ENCODE measurements around the gene ALX4. TPM values are rescaled to one million over a fixed set of nuclear protein-coding genes. Genes with fewer than 3 reads are reported as not detected.
A peak's percentile ranks its signal among the peaks of the same experiment; 100 is the strongest.

Gene ALX4
- total and polyA plus RNA-seq, 9 of the 15 experiments (the other 6 are each of a cell fraction or from before 2014, with no cell fraction given) = 0.07 to 1.2 (median 0.33) TPM

DNA sequence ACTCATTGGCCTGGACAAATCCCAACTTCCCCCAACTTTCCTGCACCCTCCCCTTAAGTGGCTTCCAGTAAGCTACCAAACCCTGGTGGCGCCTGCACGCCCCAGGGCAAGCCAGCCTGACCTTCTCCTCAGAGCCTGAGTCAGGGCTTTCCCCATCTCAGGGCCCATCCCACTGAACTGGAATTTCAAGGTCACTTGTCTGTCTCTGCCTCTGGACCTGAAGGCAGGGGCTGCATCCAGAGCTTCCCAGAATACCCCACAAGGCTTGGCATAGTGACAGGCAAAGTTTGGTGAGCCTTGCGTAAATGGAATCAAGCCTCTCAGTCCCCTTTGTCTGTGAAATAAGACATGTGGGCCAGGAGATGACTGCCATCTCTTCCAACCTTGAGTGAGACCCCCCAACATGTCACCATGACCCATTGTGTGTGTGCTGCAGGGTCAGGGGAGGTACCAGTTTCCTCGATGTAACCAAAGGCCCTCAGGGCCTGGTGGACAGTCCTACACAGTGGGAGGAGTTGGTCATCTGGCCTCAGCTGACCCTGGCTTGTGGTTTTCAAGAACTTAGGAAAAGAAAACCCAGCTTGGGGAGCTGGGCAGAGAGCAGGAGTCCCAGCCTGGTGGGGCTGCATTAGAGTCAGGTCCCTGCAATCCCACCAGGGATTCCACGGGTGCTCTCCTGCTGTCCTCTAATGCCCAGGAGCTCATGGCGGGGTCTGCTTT is 8.9 kb downstream of the ALX4 start (continued):
- no peak for TF ChIP-seq MNT (conservative IDR thresholded peaks at IDR 0.05)

GRCh38 chr11:44298862-44299261 is 11.1 kb downstream of the ALX4 start:
- no peaks in the 10 kb centered on the region for H3K79me2 ChIP-seq (ENCODE audit: control insufficient read depth, insufficient read depth, low read length)
- TF ChIP-seq, protein P1, sequence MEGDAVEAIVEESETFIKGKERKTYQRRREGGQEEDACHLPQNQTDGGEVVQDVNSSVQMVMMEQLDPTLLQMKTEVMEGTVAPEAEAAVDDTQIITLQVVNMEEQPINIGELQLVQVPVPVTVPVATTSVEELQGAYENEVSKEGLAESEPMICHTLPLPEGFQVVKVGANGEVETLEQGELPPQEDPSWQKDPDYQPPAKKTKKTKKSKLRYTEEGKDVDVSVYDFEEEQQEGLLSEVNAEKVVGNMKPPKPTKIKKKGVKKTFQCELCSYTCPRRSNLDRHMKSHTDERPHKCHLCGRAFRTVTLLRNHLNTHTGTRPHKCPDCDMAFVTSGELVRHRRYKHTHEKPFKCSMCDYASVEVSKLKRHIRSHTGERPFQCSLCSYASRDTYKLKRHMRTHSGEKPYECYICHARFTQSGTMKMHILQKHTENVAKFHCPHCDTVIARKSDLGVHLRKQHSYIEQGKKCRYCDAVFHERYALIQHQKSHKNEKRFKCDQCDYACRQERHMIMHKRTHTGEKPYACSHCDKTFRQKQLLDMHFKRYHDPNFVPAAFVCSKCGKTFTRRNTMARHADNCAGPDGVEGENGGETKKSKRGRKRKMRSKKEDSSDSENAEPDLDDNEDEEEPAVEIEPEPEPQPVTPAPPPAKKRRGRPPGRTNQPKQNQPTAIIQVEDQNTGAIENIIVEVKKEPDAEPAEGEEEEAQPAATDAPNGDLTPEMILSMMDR (IDR thresholded peaks at IDR 0.05 in 2 of 3, conservative IDR thresholded peaks at IDR 0.05 in 1 of 3; ENCODE audit: insufficient read depth in 2 of 3, low read depth in 1 of 3, low read length in 3 of 3) = peak; percentile 10 to 32 (median 31); a peak in 1 of 6 replicates
- TF ChIP-seq SRF (CRISPR knock-in tag; IDR thresholded peaks at IDR 0.05) (no peak), ZZZ3 (IDR thresholded peaks at IDR 0.05) (no peak), ZNF24 (IDR thresholded peaks at IDR 0.05) (0 out of 2 replicates have a peak, but pooled peaks have one; percentile 35), ZNF695 (CRISPR knock-in tag; IDR thresholded peaks at IDR 0.05) (no peak), SAFB (IDR thresholded peaks at IDR 0.05; ENCODE audit: borderline replicate concordance, low read depth, low read length) (no peak), RBM25 (IDR thresholded peaks at IDR 0.05; ENCODE audit: low read depth, low read length, severe bottlenecking) (peak; percentile 53), ILK (tag; IDR thresholded peaks at IDR 0.05; ENCODE audit: borderline replicate concordance, low read depth) (no peak)
- POLR2A ChIA-PET = interaction anchor here (0.6 to 0.7 kb wide), 2 partner anchors 16 to 238 kb away, joined by 3 to 4 read pairs; no protein-coding TSS in a partner anchor
- no peak overlapping the region for H3K9ac ChIP-seq (ENCODE audit: insufficient read depth in 1 of 2, low read depth in 2 of 2, low read length in 2 of 2)
- no peak overlapping the region for H3K27ac ChIP-seq (ENCODE audit: extremely low read depth, low read depth, low read length)
- no peaks in the 10 kb centered on the region for H3K36me3 ChIP-seq (ENCODE audit: control insufficient read depth, insufficient read depth, low read length)
- ATAC-seq (peak; percentile 64), FAIRE-seq (peak; percentile 40), DNase-seq (ENCODE audit: extremely low read depth in 1 of 4, low spot score in 3 of 4) (peak in 1 of 4 experiments; percentile 19)
- H3K9me3 ChIP-seq (replicated peaks; ENCODE audit: control insufficient read depth, insufficient read depth, low read depth, low read length) = no peaks in the 10 kb centered on the region
- peaks cover 6 to 12% of the 10 kb centered on the region in 2 experiments; a peak in 3 of 5 replicates for H3K4me1 ChIP-seq (replicated peaks in 1 of 2; ENCODE audit: control insufficient read depth in 2 of 2, insufficient read depth in 2 of 2, low read length in 2 of 2)
- in situ Hi-C loops (cut with MboI) (no loop called here), intact Hi-C loops (cut with micrococcal nuclease) (no loop called here)
- CTCF ChIA-PET (ENCODE audit: low intra/inter-chr PET ratio) = no interaction called here
- H3K4me3 ChIP-seq = no peak overlapping the region
- 16% methylated on average over 2 of the region's 2 CpGs for WGBS (ENCODE audit: insufficient coverage, low coverage, missing lambda C conversion rate)
- H3K27me3 ChIP-seq (ENCODE audit: control insufficient read depth in 2 of 2, insufficient read depth in 2 of 2, low read length in 2 of 2) = peaks cover 17 to 56% of the 10 kb centered on the region in 2 experiments
- no peaks in the 10 kb centered on the region; the same call in 1 of the 2 replicates for H4K20me1 ChIP-seq (replicated peaks; ENCODE audit: control insufficient read depth, insufficient read depth, low read length)
- no peak overlapping the region for H3K4me2 ChIP-seq (ENCODE audit: insufficient read depth, low read length)
- BruUV-seq (replicated peaks) = no TSS peak
- H3K9me1 ChIP-seq (ENCODE audit: control insufficient read depth, insufficient read depth, low read length) = no peaks in the 10 kb centered on the region
- H2AFZ ChIP-seq (ENCODE audit: low read depth, low read length) = no peak overlapping the region
